NCI-H2227 (cell line): ENCODE results near the gene ST6GAL2.

Experiments used
- DNase-seq: peaks from one replicate; lab custom pipeline; 2025; ENCODE audit not compliant: unreplicated experiment; lab: John Stamatoyannopoulos, UW

Gene ST6GAL2

GRCh38 chr2:106885971-106886915 lies at the start of gene ST6GAL2:
Gene ST6GAL2 (minus strand): TSS chr2:106886167. CDS start chr2:106843977, 42,190 bp downstream.
- no peak for DNase-seq

- DNase-seq: no peak
Observed at GRCh38 chr2:106932644-106933043, 46.7 kb upstream of the ST6GAL2 start.

- DNase-seq: no peak
Observed at GRCh38 chr2:106931717-106932335, 45.9 kb upstream of the ST6GAL2 start.

- DNase-seq: no peak
Observed at GRCh38 chr2:106921451-106921850, 35.5 kb upstream of the ST6GAL2 start.

GRCh38 chr2:106919012-106919411 lies 33.0 kb upstream of the ST6GAL2 start:
- DNase-seq: no peak

- DNase-seq: no peak
Observed at GRCh38 chr2:106904242-106904641, 18.3 kb upstream of the ST6GAL2 start.

- no peak for DNase-seq
Observed at GRCh38 chr2:106899786-106900530, 14.0 kb upstream of the ST6GAL2 start.

- DNase-seq: no peak
Observed at GRCh38 chr2:106894545-106894944, 8.6 kb upstream of the ST6GAL2 start.

GRCh38 chr2:106892048-106892447 lies 6.1 kb upstream of the ST6GAL2 start:
- DNase-seq: no peak

- DNase-seq: no peak
Observed at GRCh38 chr2:106890606-106891005, 4.6 kb upstream of the ST6GAL2 start.

- DNase-seq: no peak
Observed at GRCh38 chr2:106886916-106887758, 1.2 kb upstream of the ST6GAL2 start.

GRCh38 chr2:106885329-106885728 lies 638 bp downstream of the ST6GAL2 start:
- DNase-seq: no peak

- no peak for DNase-seq
Observed at GRCh38 chr2:106882673-106883072, 3.3 kb downstream of the ST6GAL2 start.

- no peak for DNase-seq
Observed at GRCh38 chr2:106878206-106878605, 7.8 kb downstream of the ST6GAL2 start.

- DNase-seq: no peak
Observed at GRCh38 chr2:106876699-106877098, 9.3 kb downstream of the ST6GAL2 start.

GRCh38 chr2:106869512-106870275 lies 16.3 kb downstream of the ST6GAL2 start:
- DNase-seq: no peak

GRCh38 chr2:106868275-106868674 lies 17.7 kb downstream of the ST6GAL2 start:
- DNase-seq: no peak

- no peak for DNase-seq
Observed at GRCh38 chr2:106867196-106867953, 18.6 kb downstream of the ST6GAL2 start.

GRCh38 chr2:106866641-106867040 lies 19.3 kb downstream of the ST6GAL2 start:
- no peak for DNase-seq
